GM23338 (cell line): ENCODE results near the gene STRBP. TPM values are rescaled to one million over a fixed set of nuclear protein-coding genes. Genes with fewer than 3 reads are reported as not detected.

ENCODE experiments used
- ATAC-seq: fragments of 200-7000 bp; cut with Tn5 transposase; 3 replicates; pipeline ENCODE4 v1.9.1; 2020
- DNase-seq: peaks from one replicate; pipeline ENCODE4 v3.0.0-alpha.2; 2015; ENCODE audit warnings: low spot score
- H2AFZ ChIP-seq: fragments of 200-600 bp; sonication (generic); 2 replicates; pipeline ENCODE4 v1.8.0; 2016; ENCODE audit warnings: antibody characterized with exemption, mild to moderate bottlenecking, moderate library complexity
- H3F3A ChIP-seq: fragments of 200-600 bp; sonication (generic); replicated peaks from 2 replicates; pipeline ENCODE4 v1.8.0; 2017; ENCODE audit warnings: antibody characterized with exemption, mixed run types, low read depth
- H3K27ac ChIP-seq: fragments of 200-600 bp; sonication (generic); 2 replicates; pipeline ENCODE4 v1.6.1; 2016; ENCODE audit warnings: low read depth
- H3K27me3 ChIP-seq: fragments of 200-600 bp; sonication (generic); 2 replicates; pipeline ENCODE4 v1.8.0; 2016; ENCODE audit warnings: mild to moderate bottlenecking, mixed run types, moderate library complexity; ENCODE audit not compliant: insufficient read depth
- H3K36me3 ChIP-seq: fragments of 200-600 bp; sonication (generic); 2 replicates; pipeline ENCODE4 v1.8.0; 2016; ENCODE audit warnings: mild to moderate bottlenecking; ENCODE audit not compliant: insufficient read depth
- H3K4me1 ChIP-seq: fragments of 200-600 bp; sonication (generic); 2 replicates; pipeline ENCODE4 v1.8.0; 2016; ENCODE audit warnings: mild to moderate bottlenecking, moderate library complexity; ENCODE audit not compliant: insufficient read depth
- H3K4me2 ChIP-seq: fragments of 200-600 bp; sonication (generic); 2 replicates; pipeline ENCODE4 v1.7.1; 2017; ENCODE audit warnings: mixed run types
- H3K4me3 ChIP-seq: fragments of 200-600 bp; sonication (generic); 2 replicates; pipeline ENCODE4 v1.6.1; 2016; ENCODE audit warnings: mixed run types
- H3K79me2 ChIP-seq: fragments of 200-600 bp; sonication (generic); replicated peaks from 2 replicates; pipeline ENCODE4 v1.8.0; 2017; ENCODE audit warnings: mild to moderate bottlenecking; ENCODE audit not compliant: insufficient read depth
- H3K9me2 ChIP-seq: fragments of 200-600 bp; sonication (generic); 2 replicates; pipeline ENCODE4 v1.8.0; 2017; ENCODE audit not compliant: insufficient read depth
- H4K20me1 ChIP-seq: fragments of 200-600 bp; sonication (generic); replicated peaks from 2 replicates; pipeline ENCODE4 v1.8.0; 2017; ENCODE audit warnings: mild to moderate bottlenecking; ENCODE audit not compliant: insufficient read depth
- H3K27ac Mint-ChIP-seq: 2 replicates; pipeline ENCODE4 v1.8.0; 2020; ENCODE audit warnings: inconsistent platforms, mild to moderate bottlenecking, moderate library complexity, mixed read lengths
- H3K27me3 Mint-ChIP-seq: 3 replicates; pipeline ENCODE4 v1.8.0; 2022; ENCODE audit warnings: low read depth, mild to moderate bottlenecking, moderate library complexity, mixed read lengths, inconsistent platforms; ENCODE audit not compliant: insufficient read depth, poor library complexity
- H3K36me3 Mint-ChIP-seq: 3 replicates; pipeline ENCODE4 v1.8.0; 2021; ENCODE audit warnings: low read depth, mild to moderate bottlenecking, inconsistent platforms, moderate library complexity, mixed read lengths
- H3K4me1 Mint-ChIP-seq: 3 replicates; pipeline ENCODE4 v1.8.0; 2020; ENCODE audit warnings: mild to moderate bottlenecking, inconsistent platforms, mixed read lengths
- H3K4me3 Mint-ChIP-seq: 3 replicates; pipeline ENCODE4 v1.8.0; 2021; ENCODE audit warnings: moderate library complexity, mild to moderate bottlenecking, inconsistent platforms, mixed read lengths
- H3K9me3 Mint-ChIP-seq: 3 replicates; pipeline ENCODE4 v1.8.0; 2020; ENCODE audit warnings: moderate library complexity, mild to moderate bottlenecking, inconsistent platforms, mixed read lengths
- CREB1 ChIP-seq: fragments of 250-450 bp; sonication (Bioruptor Pico); IDR thresholded peaks from 2 replicates; pipeline ENCODE4 v1.5.0; 2020; ENCODE audit warnings: low read depth, mild to moderate bottlenecking, moderate library complexity
- EZH2 ChIP-seq: fragments of 200-600 bp; sonication (generic); IDR thresholded peaks from one replicate; pipeline ENCODE4 v1.8.0; 2017; ENCODE audit warnings: antibody characterized with exemption, mild to moderate bottlenecking, low read depth; ENCODE audit not compliant: unreplicated experiment
- EZH2phosphoT487 ChIP-seq: fragments of 200-600 bp; sonication (generic); IDR thresholded peaks from one replicate; pipeline ENCODE4 v1.8.1; 2018; ENCODE audit warnings: antibody characterized with exemption; ENCODE audit not compliant: unreplicated experiment
- NANOG ChIP-seq: IDR thresholded peaks from 2 replicates; pipeline ENCODE4 v1.6.1; 2016; ENCODE audit warnings: antibody characterized with exemption, borderline replicate concordance
- REST ChIP-seq: IDR thresholded peaks from one replicate; pipeline ENCODE4 v1.6.1; 2018; ENCODE audit warnings: antibody characterized with exemption; ENCODE audit not compliant: unreplicated experiment
- STAT1 ChIP-seq: IDR thresholded peaks from one replicate; pipeline ENCODE4 v1.6.1; 2016; ENCODE audit warnings: antibody characterized with exemption; ENCODE audit not compliant: unreplicated experiment
- ZNF114 ChIP-seq: fragments of 250-450 bp; sonication (Bioruptor Pico); IDR thresholded peaks from 2 replicates; pipeline ENCODE4 v1.5.0; 2020; ENCODE audit warnings: mild to moderate bottlenecking, moderate library complexity
- ZNF331 ChIP-seq: fragments of 250-450 bp; sonication (Bioruptor Pico); IDR thresholded peaks from 2 replicates; pipeline ENCODE4 v1.5.0; 2020; ENCODE audit warnings: low read depth, mild to moderate bottlenecking, moderate library complexity
- polyA plus RNA-seq: library from polyadenylated mRNA; unstranded; fragments of >200 nt; fragmentation: Nextera tagmentation; extraction: Ambion mirVana; gene quantifications from 2 replicates; pipeline ENCODE4 v1.2.1, GENCODE V29; 2016
- total RNA-seq: library from RNA; depleted of rRNA; stranded (reverse); fragments of >200 nt; shearing (Covaris generic); gene quantifications from 2 replicates; pipeline ENCODE4 v1.2.3, GENCODE V29; 2014
- TF ChIP-seq, protein P1 (sequence below): IDR thresholded peaks from 2 replicates; pipeline ENCODE4 v1.6.1; 2016; ENCODE audit warnings: antibody characterized with exemption

The STRBP gene
- total and polyA plus RNA-seq, 2 experiments from 2014 or later, result 80.5 to 116 TPM

GRCh38 chr9:123216251-123216797, 52.1 kb downstream of the STRBP start:
- Mint-ChIP-seq H3K27ac (no peak overlapping the region; the same call in 1 of the 2 replicates), H3K4me3 (no peak overlapping the region), H3K36me3 (no peaks in the 10 kb centered on the region), H3K4me1 (peaks cover 36% of the 10 kb centered on the region), H3K27me3 (no peaks in the 10 kb centered on the region), H3K9me3 (no peaks in the 10 kb centered on the region)
- H4K20me1 ChIP-seq, result peaks cover 25% of the 10 kb centered on the region; the same call in 1 of the 2 replicates
- H3K27ac ChIP-seq, result no peak overlapping the region
- H3K36me3 ChIP-seq, result no peaks in the 10 kb centered on the region
- H3K4me1 ChIP-seq, result peaks cover 27% of the 10 kb centered on the region
- no peak overlapping the region for H3K4me2 ChIP-seq
- H3K9me2 ChIP-seq, result no peaks in the 10 kb centered on the region
- no peak for TF ChIP-seq REST
- no peak overlapping the region for H2AFZ ChIP-seq
- H3K4me3 ChIP-seq, result no peak overlapping the region
- no peak for ATAC-seq
- H3F3A ChIP-seq, result no peaks in the 10 kb centered on the region
- H3K79me2 ChIP-seq, result peaks cover 86% of the 10 kb centered on the region
- no peaks in the 10 kb centered on the region for H3K27me3 ChIP-seq
- DNase-seq, result no peak

DNA sequence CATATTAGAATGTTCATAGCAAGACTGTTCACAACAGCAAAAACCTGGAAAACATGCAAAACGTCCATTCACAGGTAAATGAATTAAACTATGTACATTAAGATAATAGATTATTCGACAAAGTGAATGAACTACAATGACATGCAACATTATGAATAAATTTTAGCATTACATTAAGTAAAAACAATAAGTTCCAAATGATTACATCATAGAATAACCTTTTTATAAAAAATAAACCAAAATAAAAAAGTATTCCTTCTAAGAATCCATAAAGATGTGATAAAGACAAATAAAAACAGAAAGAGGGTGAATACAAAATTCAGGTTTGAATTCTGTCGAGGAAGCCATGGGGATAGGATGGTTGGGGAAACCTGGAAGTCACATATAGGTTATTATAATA, 57.3 kb downstream of the STRBP start:
- 0 out of 2 replicates have a peak, but pooled peaks cover 3% of the 10 kb centered on the region for H3K4me1 ChIP-seq
- no peak overlapping the region for H3K27ac Mint-ChIP-seq
- no peak for TF ChIP-seq REST
- no peak for TF ChIP-seq EZH2phosphoT487
- TF ChIP-seq CREB1, result no peak
- no peak for TF ChIP-seq ZNF114 (CRISPR knock-in tag)
- no peak for TF ChIP-seq STAT1
- TF ChIP-seq ZNF331, result no peak
- TF ChIP-seq NANOG, result no peak
- TF ChIP-seq, protein P1, sequence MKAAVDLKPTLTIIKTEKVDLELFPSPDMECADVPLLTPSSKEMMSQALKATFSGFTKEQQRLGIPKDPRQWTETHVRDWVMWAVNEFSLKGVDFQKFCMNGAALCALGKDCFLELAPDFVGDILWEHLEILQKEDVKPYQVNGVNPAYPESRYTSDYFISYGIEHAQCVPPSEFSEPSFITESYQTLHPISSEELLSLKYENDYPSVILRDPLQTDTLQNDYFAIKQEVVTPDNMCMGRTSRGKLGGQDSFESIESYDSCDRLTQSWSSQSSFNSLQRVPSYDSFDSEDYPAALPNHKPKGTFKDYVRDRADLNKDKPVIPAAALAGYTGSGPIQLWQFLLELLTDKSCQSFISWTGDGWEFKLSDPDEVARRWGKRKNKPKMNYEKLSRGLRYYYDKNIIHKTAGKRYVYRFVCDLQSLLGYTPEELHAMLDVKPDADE, result no peak
- TF ChIP-seq EZH2, result no peak

More for the DNA sequence above, 57.3 kb downstream of the STRBP start:
- Histone ChIP-seq H3K9me2 (no peaks in the 10 kb centered on the region), H3K4me3 (no peak overlapping the region), H2AFZ (no peak overlapping the region), H3K27me3 (no peaks in the 10 kb centered on the region), H3K36me3 (no peaks in the 10 kb centered on the region), H3F3A (no peaks in the 10 kb centered on the region), H3K79me2 (peaks cover 93% of the 10 kb centered on the region), H4K20me1 (peaks cover 16% of the 10 kb centered on the region), H3K27ac (no peak overlapping the region), H3K4me2 (no peak overlapping the region)
- ATAC-seq (no peak), DNase-seq (no peak)
- Mint-ChIP-seq H3K27me3 (no peaks in the 10 kb centered on the region), H3K9me3 (no peaks in the 10 kb centered on the region), H3K36me3 (no peaks in the 10 kb centered on the region), H3K4me1 (peaks cover 10% of the 10 kb centered on the region; the same call in 1 of the 3 replicates), H3K4me3 (no peak overlapping the region)
